Measurements from ENCODE around the gene ZNF805.
"Not testable (repeated sequence)": the region's sequence is repeated elsewhere in the genome, so short reads cannot be mapped to it uniquely, and the experiment has no call there.

Gene ZNF805

GRCh38 chr19:57240311-57241090, at the start of gene ZNF805:
ZNF805 (plus strand) TSS chr19:57240632; CDS start chr19:57240892, 260 bp downstream.
- DNase-seq (ENCODE audit: low read depth) = peak; percentile 88

GRCh38 chr19:57191141-57192076, 49.0 kb upstream of the ZNF805 start, which contains the start of gene ZNF264:
ZNF264 (plus strand) TSS chr19:57191500; CDS start chr19:57191914, 414 bp downstream.
- peak; percentile 81 for DNase-seq (ENCODE audit: low read depth)

- no peak for DNase-seq (ENCODE audit: low read depth)
Measured at GRCh38 chr19:57192077-57192420, 48.4 kb upstream of the ZNF805 start.

GRCh38 chr19:57192993-57193392, 47.4 kb upstream of the ZNF805 start:
- no peak for DNase-seq (ENCODE audit: low read depth)

GRCh38 chr19:57197874-57198273, 42.6 kb upstream of the ZNF805 start:
- not testable (repeated sequence) for DNase-seq (ENCODE audit: low read depth)

GRCh38 chr19:57202160-57202559, 38.3 kb upstream of the ZNF805 start:
- DNase-seq (ENCODE audit: low read depth) = no peak

- no peak for DNase-seq (ENCODE audit: low read depth)
Measured at GRCh38 chr19:57210381-57210780, 30.1 kb upstream of the ZNF805 start.

- no peak for DNase-seq (ENCODE audit: low read depth)
Measured at GRCh38 chr19:57212109-57212508, 28.3 kb upstream of the ZNF805 start.

GRCh38 chr19:57227502-57227901, 12.9 kb upstream of the ZNF805 start:
- DNase-seq (ENCODE audit: low read depth) = no peak

GRCh38 chr19:57231686-57232085, 8.7 kb upstream of the ZNF805 start:
- DNase-seq (ENCODE audit: low read depth) = no peak

GRCh38 chr19:57233207-57233606, 7.2 kb upstream of the ZNF805 start:
- DNase-seq (ENCODE audit: low read depth) = no peak

- DNase-seq (ENCODE audit: low read depth) = no peak
Measured at GRCh38 chr19:57239982-57240310, 486 bp upstream of the ZNF805 start.

GRCh38 chr19:57241176-57241575, 744 bp downstream of the ZNF805 start:
- DNase-seq (ENCODE audit: low read depth) = peak; percentile 24

- DNase-seq (ENCODE audit: low read depth) = no peak
Measured at GRCh38 chr19:57242821-57243220, 2.4 kb downstream of the ZNF805 start.

- no peak for DNase-seq (ENCODE audit: low read depth)
Measured at GRCh38 chr19:57244513-57244912, 4.1 kb downstream of the ZNF805 start.

- no peak for DNase-seq (ENCODE audit: low read depth)
Measured at GRCh38 chr19:57245066-57245465, 4.6 kb downstream of the ZNF805 start.

- DNase-seq (ENCODE audit: low read depth) = no peak
Measured at GRCh38 chr19:57245959-57246358, 5.5 kb downstream of the ZNF805 start.

GRCh38 chr19:57248646-57249045, 8.2 kb downstream of the ZNF805 start:
- DNase-seq (ENCODE audit: low read depth) = no peak

GRCh38 chr19:57249329-57249728, 8.9 kb downstream of the ZNF805 start:
- DNase-seq (ENCODE audit: low read depth) = no peak

- DNase-seq (ENCODE audit: low read depth) = not testable (repeated sequence)
Measured at GRCh38 chr19:57253767-57254166, 13.3 kb downstream of the ZNF805 start.

- DNase-seq (ENCODE audit: low read depth) = no peak
Measured at GRCh38 chr19:57262044-57262443, 21.6 kb downstream of the ZNF805 start.

- DNase-seq (ENCODE audit: low read depth) = no peak
Measured at GRCh38 chr19:57263244-57263741, 22.9 kb downstream of the ZNF805 start.

- no peak for DNase-seq (ENCODE audit: low read depth)
Measured at GRCh38 chr19:57267291-57267690, 26.9 kb downstream of the ZNF805 start.

Measured in stromal cell of bone marrow (primary cell).